SK-N-SH (cell line): Measurements from ENCODE around the gene RARS1. TPM values are rescaled to one million over a fixed set of nuclear protein-coding genes. Genes with fewer than 3 reads are reported as not detected.

Experiments used
- CTCF ChIA-PET: fragments of 300-600, 350-600 bp; formaldehyde crosslinking; extraction: SDS; loops from one replicate; lab custom pipeline; 2021; lab: Yijun Ruan, JAX
- POLR2A ChIA-PET: fragments of 350-600 bp; sonication (Branson Sonifier 250); formaldehyde crosslinking; extraction: SDS; loops from one replicate; lab custom pipeline; 2020; ENCODE audit warnings: antibody characterized with exemption, inconsistent platforms; lab: Yijun Ruan, JAX
- DNase-seq: peaks from one replicate; pipeline ENCODE4 v3.0.0; 2012
- H2AFZ ChIP-seq: fragments of 200-600 bp; sonication (generic); 2 replicates; pipeline ENCODE4 v1.8.1; 2016; ENCODE audit warnings: antibody characterized with exemption, mild to moderate bottlenecking, low read depth
- H3F3A ChIP-seq: fragments of 200-600 bp; sonication (generic); replicated peaks from 2 replicates; pipeline ENCODE3; 2016; ENCODE audit warnings: antibody characterized with exemption, mild to moderate bottlenecking; ENCODE audit not compliant: insufficient read depth
- H3K27ac ChIP-seq, 2 experiments: fragments of 200-500 bp in 1 of 2; fragments of 200-600 bp in 1 of 2; sonication (Bioruptor generic) in 1 of 2; sonication (generic), shearing (Covaris generic) in 1 of 2; 2 replicates each; pipeline versions ENCODE4 v1.5.1 to v1.6.1; 2014 to 2016; ENCODE audit warnings: low read depth in 2 of 2, inconsistent platforms in 1 of 2, low read length in 1 of 2, mild to moderate bottlenecking in 1 of 2, mixed read lengths in 1 of 2
- H3K27me3 ChIP-seq: fragments of 200-600 bp; sonication (generic), shearing (Covaris generic); 2 replicates; pipeline ENCODE4 v1.6.1; 2016; ENCODE audit warnings: mixed run types; ENCODE audit not compliant: insufficient read depth
- H3K36me3 ChIP-seq, 2 experiments: fragments of 200-500 bp in 1 of 2; fragments of 200-600 bp in 1 of 2; sonication (Bioruptor generic) in 1 of 2; sonication (generic) in 1 of 2; replicated peaks in 1 of 2; 2 replicates each; pipeline versions ENCODE3 to v1.5.1; 2014 to 2016; ENCODE audit warnings: low read length in 1 of 2, mild to moderate bottlenecking in 1 of 2; ENCODE audit not compliant: insufficient read depth in 2 of 2, control insufficient read depth in 1 of 2
- H3K4me1 ChIP-seq, 2 experiments: fragments of 200-500 bp in 1 of 2; fragments of 200-600 bp in 1 of 2; sonication (Bioruptor generic) in 1 of 2; sonication (generic), shearing (Covaris generic) in 1 of 2; 2 replicates each; pipeline versions ENCODE4 v1.5.1 to v1.6.1; 2014 to 2016; ENCODE audit warnings: low read depth in 1 of 2, low read length in 1 of 2, mixed run types in 1 of 2; ENCODE audit not compliant: insufficient read depth in 2 of 2, control insufficient read depth in 1 of 2
- H3K4me2 ChIP-seq: fragments of 200-600 bp; sonication (generic), shearing (Covaris generic); 2 replicates; pipeline ENCODE4 v1.6.1; 2017; ENCODE audit warnings: mixed run types
- H3K4me3 ChIP-seq, 2 experiments: fragments of 200-500 bp in 1 of 2; fragments of 200-600 bp in 1 of 2; sonication (Bioruptor generic) in 1 of 2; sonication (generic), shearing (Covaris generic) in 1 of 2; 2 replicates each; pipeline versions ENCODE4 v1.5.1 to v1.8.1; 2014 to 2016; ENCODE audit warnings: low read depth in 2 of 2, inconsistent platforms in 1 of 2, low read length in 1 of 2, mild to moderate bottlenecking in 1 of 2, mixed read lengths in 1 of 2, moderate library complexity in 1 of 2
- H3K79me2 ChIP-seq: fragments of 200-600 bp; sonication (generic); 2 replicates; pipeline ENCODE4 v1.8.1; 2017; ENCODE audit warnings: mild to moderate bottlenecking; ENCODE audit not compliant: insufficient read depth
- H3K9ac ChIP-seq: fragments of 200-600 bp; sonication (generic); 2 replicates; pipeline ENCODE4 v1.6.1; 2017; ENCODE audit warnings: mixed run types
- H3K9me2 ChIP-seq: fragments of 200-600 bp; sonication (generic); 2 replicates; pipeline ENCODE4 v1.6.1; 2017; ENCODE audit warnings: mixed run types
- H3K9me3 ChIP-seq: fragments of 200-600 bp; sonication (generic); 2 replicates; pipeline ENCODE4 v1.6.1; 2017; ENCODE audit warnings: mixed run types, mild to moderate bottlenecking, moderate library complexity
- H4K20me1 ChIP-seq: fragments of 200-600 bp; sonication (generic); 2 replicates; pipeline ENCODE4 v1.6.1; 2017; ENCODE audit warnings: mild to moderate bottlenecking, mixed run types; ENCODE audit not compliant: insufficient read depth
- CHD2 ChIP-seq: fragments of 150-350 bp; IDR thresholded peaks from 2 replicates; pipeline ENCODE4 v1.6.1; 2018; ENCODE audit warnings: low read length; ENCODE audit not compliant: partially characterized antibody
- ELF1 ChIP-seq: IDR thresholded peaks from 2 replicates; pipeline ENCODE4 v1.4.0; 2012
- EP300 ChIP-seq, 2 experiments: IDR thresholded peaks; 2 replicates each; pipeline versions ENCODE4 v1.4.0 to v1.6.1; 2012; ENCODE audit warnings: borderline replicate concordance in 1 of 2, low read depth in 1 of 2, low read length in 1 of 2
- FOSL2 ChIP-seq: IDR thresholded peaks from 2 replicates; pipeline ENCODE4 v1.4.0; 2012; ENCODE audit warnings: low read depth, mild to moderate bottlenecking, moderate library complexity, borderline replicate concordance
- GATA2 ChIP-seq: sonication (generic); formaldehyde crosslinking; IDR thresholded peaks from 2 replicates; pipeline ENCODE4 v1.5.0; 2020; ENCODE audit warnings: mild to moderate bottlenecking, missing genetic modification reagents
- MAX ChIP-seq: IDR thresholded peaks from 2 replicates; pipeline ENCODE4 v1.4.0; 2012; ENCODE audit warnings: low read depth
- NFIC ChIP-seq: IDR thresholded peaks from 2 replicates; pipeline ENCODE4 v1.4.0; 2012; ENCODE audit warnings: borderline replicate concordance
- NRF1 ChIP-seq: IDR thresholded peaks from 2 replicates; pipeline ENCODE4 v1.6.1; 2012; ENCODE audit warnings: low read depth, mild to moderate bottlenecking, low read length
- REST ChIP-seq: IDR thresholded peaks from 2 replicates; pipeline ENCODE4 v1.6.1; 2012; ENCODE audit warnings: mild to moderate bottlenecking, low read depth, low read length, moderate library complexity
- RFX5 ChIP-seq: IDR thresholded peaks from 2 replicates; pipeline ENCODE4 v1.6.1; 2012; ENCODE audit warnings: mild to moderate bottlenecking, improper control_type of control experiment, low read length
- TCF12 ChIP-seq: IDR thresholded peaks from 2 replicates; pipeline ENCODE4 v1.4.0; 2012
- USF1 ChIP-seq: IDR thresholded peaks from 2 replicates; pipeline ENCODE4 v1.4.0; 2012; ENCODE audit warnings: low read depth, borderline replicate concordance
- YY1 ChIP-seq: IDR thresholded peaks from 2 replicates; pipeline ENCODE4 v1.4.0; 2012; ENCODE audit warnings: low read depth, mild to moderate bottlenecking
- ZBTB33 ChIP-seq: IDR thresholded peaks from 2 replicates; pipeline ENCODE4 v1.4.0; 2012; ENCODE audit warnings: low read depth, borderline replicate concordance
- WGBS: methylation state at CpG from one replicate; pipeline ENCODE4 v1.1.6; 2017; ENCODE audit warnings: low lambda C conversion rate; 5-methylcytosine and 5-hydroxymethylcytosine counted together
- polyA plus RNA-seq, 3 experiments: library from polyadenylated mRNA; depleted of rRNA; stranded (reverse); fragments of >200 nt; gene quantifications; 2 replicates each; pipeline ENCODE4 v1.2.3, GENCODE V29; 2012

RARS1 gene
- polyA plus RNA-seq, 1 of the 3 experiments (the other 2 are of a cell fraction): 53.5 TPM

- Histone ChIP-seq H3K79me2 (no peaks in the 10 kb centered on the region), H4K20me1 (no peaks in the 10 kb centered on the region), H3K36me3 (peaks cover 0 to 10% of the 10 kb centered on the region in 2 experiments), H3K4me3 (no peak overlapping the region), H3K27me3 (no peaks in the 10 kb centered on the region), H3K4me2 (no peak overlapping the region), H3K4me1 (peaks cover 0 to 16% of the 10 kb centered on the region in 2 experiments; a peak in 2 of 4 replicates), H3K27ac (no peak overlapping the region), H3K9ac (no peak overlapping the region), H3F3A (peaks cover 12% of the 10 kb centered on the region), H3K9me3 (no peaks in the 10 kb centered on the region), H3K9me2 (no peaks in the 10 kb centered on the region), H2AFZ (no peak overlapping the region)
- DNase-seq: no peak
- TF ChIP-seq NRF1: no peak
- no peak for TF ChIP-seq NFIC
- no peak for TF ChIP-seq CHD2
- TF ChIP-seq USF1: no peak
- no peak for TF ChIP-seq REST
- TF ChIP-seq ELF1: no peak
- no peak for TF ChIP-seq FOSL2
- TF ChIP-seq EP300 (IDR thresholded peaks at IDR 0.05; ENCODE audit: borderline replicate concordance in 1 of 2, low read depth in 1 of 2, low read length in 1 of 2): no peak
- TF ChIP-seq ZBTB33: no peak
- 100% methylated on average over 2 of the region's 2 CpGs for WGBS
- POLR2A ChIA-PET: no interaction called here
- CTCF ChIA-PET: no interaction called here
Observed at GRCh38 chr5:168525856-168526255, 39.6 kb downstream of the RARS1 start.

- Histone ChIP-seq H3K79me2 (no peaks in the 10 kb centered on the region), H3K36me3 (no peaks in the 10 kb centered on the region), H3K4me3 (no peak overlapping the region), H3K9me2 (no peaks in the 10 kb centered on the region), H3K27me3 (no peaks in the 10 kb centered on the region), H2AFZ (no peak overlapping the region), H3K27ac (no peak overlapping the region), H4K20me1 (no peaks in the 10 kb centered on the region), H3K9me3 (no peaks in the 10 kb centered on the region), H3K4me2 (no peak overlapping the region), H3K4me1 (peaks cover 0 to 26% of the 10 kb centered on the region in 2 experiments; a peak in 2 of 4 replicates), H3F3A (peaks cover 2% of the 10 kb centered on the region), H3K9ac (no peak overlapping the region)
- ChIA-PET CTCF (interaction anchor here (1.4 kb wide), 1 partner anchor 9 kb away, joined by 3 read pairs; no protein-coding TSS in a partner anchor), POLR2A (no interaction called here)
- DNase-seq: no peak
- 90% methylated on average over 4 of the region's 4 CpGs for WGBS
- TF ChIP-seq RFX5 (no peak), TCF12 (no peak), YY1 (no peak), MAX (no peak), ZBTB33 (no peak), GATA2 (CRISPR knock-in tag) (no peak), REST (no peak)
Observed at GRCh38 chr5:168527756-168528295, 41.6 kb downstream of the RARS1 start.
